ENCODE results near the gene NHERF1. TPM values are rescaled to one million over a fixed set of nuclear protein-coding genes. Genes with fewer than 3 reads are reported as not detected.

The NHERF1 gene
- total RNA-seq, 1 experiment from 2014 or later, result 90.8 TPM

DNA sequence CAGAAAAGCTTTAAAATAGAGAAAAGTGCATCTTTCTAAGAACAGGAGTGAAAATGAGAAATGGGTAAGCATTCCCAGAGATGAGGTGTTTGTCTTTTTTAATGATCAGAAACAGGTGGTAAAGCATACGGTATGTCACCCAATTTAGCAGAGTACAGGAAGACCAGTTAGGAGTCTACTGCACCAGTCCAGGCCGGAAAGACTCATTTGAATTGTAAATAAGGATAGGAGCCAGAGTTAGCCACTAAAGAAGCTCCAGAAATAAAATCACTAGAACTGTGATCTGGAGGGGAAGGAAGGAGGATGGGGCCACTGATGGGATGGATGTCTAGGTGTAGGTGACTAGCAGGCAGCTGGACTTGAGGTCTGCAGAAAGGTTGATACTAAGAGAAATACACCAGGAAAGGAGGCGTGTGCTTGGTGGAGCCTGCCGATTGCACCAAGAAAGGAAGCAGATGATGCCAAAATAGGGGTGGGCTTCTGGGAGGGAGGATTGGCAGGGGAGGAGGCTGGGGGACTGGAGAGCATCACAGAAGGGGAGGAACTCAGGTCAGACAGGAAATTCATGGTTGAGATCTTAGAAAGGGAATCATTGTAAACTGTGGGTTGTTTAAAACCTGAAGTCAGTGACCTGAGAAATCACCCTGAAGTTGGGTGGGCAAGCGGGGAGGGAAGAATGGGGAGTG, 35.8 kb downstream of the NHERF1 start:
- Histone ChIP-seq H3K4me1 (ENCODE audit: control insufficient read depth, insufficient read depth, low read length) (no peaks in the 10 kb centered on the region), H3K9me3 (ENCODE audit: control insufficient read depth, insufficient read depth, low read depth, low read length) (no peaks in the 10 kb centered on the region), H3K4me3 (ENCODE audit: low read depth in 2 of 2, low read length in 2 of 2) (no peak overlapping the region), H3K36me3 (ENCODE audit: control insufficient read depth, insufficient read depth, low read length) (no peaks in the 10 kb centered on the region), H3K27ac (ENCODE audit: low read length) (no peak overlapping the region), H3K27me3 (ENCODE audit: control insufficient read depth, insufficient read depth, low read length) (no peaks in the 10 kb centered on the region)
- intact Hi-C loops (cut with micrococcal nuclease; ENCODE audit: unreplicated experiment), result no loop called here
- ChIA-PET CTCF (interaction anchor here (0.7 kb wide), 2 partner anchors 37 to 91 kb away, joined by 4 to 7 read pairs; no protein-coding TSS in a partner anchor), POLR2A (no interaction called here)
- ATAC-seq (no peak), DNase-seq (ENCODE audit: low read depth, low spot score) (no peak)
- TF ChIP-seq SIN3A (IDR thresholded peaks at IDR 0.05; ENCODE audit: borderline replicate concordance, insufficient read depth, low read depth, low read length), result no peak
- TF ChIP-seq, protein P1, sequence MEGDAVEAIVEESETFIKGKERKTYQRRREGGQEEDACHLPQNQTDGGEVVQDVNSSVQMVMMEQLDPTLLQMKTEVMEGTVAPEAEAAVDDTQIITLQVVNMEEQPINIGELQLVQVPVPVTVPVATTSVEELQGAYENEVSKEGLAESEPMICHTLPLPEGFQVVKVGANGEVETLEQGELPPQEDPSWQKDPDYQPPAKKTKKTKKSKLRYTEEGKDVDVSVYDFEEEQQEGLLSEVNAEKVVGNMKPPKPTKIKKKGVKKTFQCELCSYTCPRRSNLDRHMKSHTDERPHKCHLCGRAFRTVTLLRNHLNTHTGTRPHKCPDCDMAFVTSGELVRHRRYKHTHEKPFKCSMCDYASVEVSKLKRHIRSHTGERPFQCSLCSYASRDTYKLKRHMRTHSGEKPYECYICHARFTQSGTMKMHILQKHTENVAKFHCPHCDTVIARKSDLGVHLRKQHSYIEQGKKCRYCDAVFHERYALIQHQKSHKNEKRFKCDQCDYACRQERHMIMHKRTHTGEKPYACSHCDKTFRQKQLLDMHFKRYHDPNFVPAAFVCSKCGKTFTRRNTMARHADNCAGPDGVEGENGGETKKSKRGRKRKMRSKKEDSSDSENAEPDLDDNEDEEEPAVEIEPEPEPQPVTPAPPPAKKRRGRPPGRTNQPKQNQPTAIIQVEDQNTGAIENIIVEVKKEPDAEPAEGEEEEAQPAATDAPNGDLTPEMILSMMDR (IDR thresholded peaks at IDR 0.05), result no peak
- TF ChIP-seq POLR2AphosphoS5 (IDR thresholded peaks at IDR 0.05; ENCODE audit: low read depth, low read length), result no peak
- TF ChIP-seq, protein P2, sequence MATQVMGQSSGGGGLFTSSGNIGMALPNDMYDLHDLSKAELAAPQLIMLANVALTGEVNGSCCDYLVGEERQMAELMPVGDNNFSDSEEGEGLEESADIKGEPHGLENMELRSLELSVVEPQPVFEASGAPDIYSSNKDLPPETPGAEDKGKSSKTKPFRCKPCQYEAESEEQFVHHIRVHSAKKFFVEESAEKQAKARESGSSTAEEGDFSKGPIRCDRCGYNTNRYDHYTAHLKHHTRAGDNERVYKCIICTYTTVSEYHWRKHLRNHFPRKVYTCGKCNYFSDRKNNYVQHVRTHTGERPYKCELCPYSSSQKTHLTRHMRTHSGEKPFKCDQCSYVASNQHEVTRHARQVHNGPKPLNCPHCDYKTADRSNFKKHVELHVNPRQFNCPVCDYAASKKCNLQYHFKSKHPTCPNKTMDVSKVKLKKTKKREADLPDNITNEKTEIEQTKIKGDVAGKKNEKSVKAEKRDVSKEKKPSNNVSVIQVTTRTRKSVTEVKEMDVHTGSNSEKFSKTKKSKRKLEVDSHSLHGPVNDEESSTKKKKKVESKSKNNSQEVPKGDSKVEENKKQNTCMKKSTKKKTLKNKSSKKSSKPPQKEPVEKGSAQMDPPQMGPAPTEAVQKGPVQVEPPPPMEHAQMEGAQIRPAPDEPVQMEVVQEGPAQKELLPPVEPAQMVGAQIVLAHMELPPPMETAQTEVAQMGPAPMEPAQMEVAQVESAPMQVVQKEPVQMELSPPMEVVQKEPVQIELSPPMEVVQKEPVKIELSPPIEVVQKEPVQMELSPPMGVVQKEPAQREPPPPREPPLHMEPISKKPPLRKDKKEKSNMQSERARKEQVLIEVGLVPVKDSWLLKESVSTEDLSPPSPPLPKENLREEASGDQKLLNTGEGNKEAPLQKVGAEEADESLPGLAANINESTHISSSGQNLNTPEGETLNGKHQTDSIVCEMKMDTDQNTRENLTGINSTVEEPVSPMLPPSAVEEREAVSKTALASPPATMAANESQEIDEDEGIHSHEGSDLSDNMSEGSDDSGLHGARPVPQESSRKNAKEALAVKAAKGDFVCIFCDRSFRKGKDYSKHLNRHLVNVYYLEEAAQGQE (IDR thresholded peaks at IDR 0.05; ENCODE audit: insufficient read depth in 1 of 2, low read depth in 2 of 2, low read length in 1 of 2), result no peak
- TF ChIP-seq TCF7L2 (IDR thresholded peaks at IDR 0.05; ENCODE audit: low read depth, low read length), result no peak
- in situ Hi-C loops (cut with HindIII; ENCODE audit: low pct_unique_long_range_greater_than_20kb, low sequenced_read_pairs), result no loop called here
- BruUV-seq (replicated peaks), result no TSS peak

DNA sequence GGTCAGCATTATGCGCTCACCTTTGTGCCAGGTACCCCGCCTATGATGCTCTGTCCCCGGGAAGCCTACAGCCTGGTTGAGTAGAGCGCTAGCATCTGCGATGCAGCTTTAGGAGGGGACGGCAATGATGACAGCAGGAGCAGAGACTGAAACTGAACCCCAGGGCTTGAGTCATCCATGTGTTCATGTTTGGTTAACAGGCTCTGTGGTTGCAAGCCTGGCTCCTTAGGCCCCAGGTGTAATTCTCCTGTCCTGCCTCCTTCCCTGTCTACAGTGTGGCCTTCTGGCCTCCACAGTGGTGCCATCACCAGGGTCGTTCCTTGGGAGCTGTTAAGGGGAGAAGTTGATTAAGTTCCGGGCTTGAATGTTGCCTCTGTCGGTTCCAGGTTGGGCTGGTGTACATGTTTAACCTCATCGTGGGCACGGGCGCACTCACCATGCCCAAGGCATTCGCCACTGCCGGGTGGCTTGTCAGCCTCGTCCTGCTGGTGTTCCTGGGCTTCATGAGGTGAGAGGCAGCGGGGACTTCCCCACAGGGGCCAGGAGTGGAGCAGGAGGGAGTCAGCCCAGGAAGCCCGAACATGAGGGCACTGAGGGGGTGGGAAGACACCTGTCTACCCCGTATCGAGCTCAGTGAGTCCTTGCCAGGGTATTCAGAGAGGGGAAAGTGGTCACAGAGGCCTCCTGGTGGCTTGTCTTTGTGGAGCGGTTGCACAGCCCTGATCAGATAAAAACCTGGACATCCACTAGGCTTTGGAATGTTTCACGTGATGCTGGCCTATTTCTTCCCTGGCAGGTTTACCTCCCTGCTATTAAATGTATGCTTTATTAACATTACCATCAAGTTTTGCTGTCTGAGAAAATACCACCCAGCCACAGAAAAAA, 36.9 kb downstream of the NHERF1 start:
- Histone ChIP-seq H3K27me3 (ENCODE audit: control insufficient read depth, insufficient read depth, low read length) (no peaks in the 10 kb centered on the region), H3K9me3 (ENCODE audit: control insufficient read depth, insufficient read depth, low read depth, low read length) (no peaks in the 10 kb centered on the region), H3K4me1 (ENCODE audit: control insufficient read depth, insufficient read depth, low read length) (no peaks in the 10 kb centered on the region), H3K4me3 (ENCODE audit: low read depth in 2 of 2, low read length in 2 of 2) (no peak overlapping the region), H3K27ac (ENCODE audit: low read length) (no peak overlapping the region), H3K36me3 (ENCODE audit: control insufficient read depth, insufficient read depth, low read length) (no peaks in the 10 kb centered on the region)
- ChIA-PET POLR2A (no interaction called here), CTCF (interaction anchor here (0.5 kb wide), 1 partner anchor 40 kb away, joined by 4 read pairs; no protein-coding TSS in a partner anchor)
- BruUV-seq (replicated peaks), result no TSS peak
- intact Hi-C loops (cut with micrococcal nuclease; ENCODE audit: unreplicated experiment) (no loop called here), in situ Hi-C loops (cut with HindIII; ENCODE audit: low pct_unique_long_range_greater_than_20kb, low sequenced_read_pairs) (no loop called here)
- no peak for ATAC-seq
- TF ChIP-seq SIN3A (IDR thresholded peaks at IDR 0.05; ENCODE audit: borderline replicate concordance, insufficient read depth, low read depth, low read length) (no peak), POLR2AphosphoS5 (IDR thresholded peaks at IDR 0.05; ENCODE audit: low read depth, low read length) (no peak), TCF7L2 (IDR thresholded peaks at IDR 0.05; ENCODE audit: low read depth, low read length) (no peak)
- TF ChIP-seq, protein P1 (IDR thresholded peaks at IDR 0.05), result no peak
- TF ChIP-seq, protein P2 (IDR thresholded peaks at IDR 0.05; ENCODE audit: insufficient read depth in 1 of 2, low read depth in 2 of 2, low read length in 1 of 2), result no peak
- no peak for DNase-seq (ENCODE audit: low read depth, low spot score)
